Endothelial cell (in vitro differentiated cells): ENCODE results near the gene POTEE. TPM values are rescaled to one million over a fixed set of nuclear protein-coding genes. Genes with fewer than 3 reads are reported as not detected.
"Not testable (repeated sequence)": the region's sequence is repeated elsewhere in the genome, so short reads cannot be mapped to it uniquely, and the experiment has no call there.

Experiments
- DNase-seq: peaks from one replicate; pipeline ENCODE4 v3.0.0; 2021; ENCODE audit warnings: low spot score
- H3K27ac Mint-ChIP-seq: one replicate; pipeline ENCODE4 v1.8.0; 2021; ENCODE audit warnings: mixed read lengths, inconsistent platforms; ENCODE audit not compliant: unreplicated experiment
- H3K27me3 Mint-ChIP-seq: one replicate; pipeline ENCODE4 v1.8.0; 2021; ENCODE audit warnings: mild to moderate bottlenecking, moderate library complexity, mixed read lengths, inconsistent platforms; ENCODE audit not compliant: unreplicated experiment
- H3K36me3 Mint-ChIP-seq: one replicate; pipeline ENCODE4 v1.8.0; 2021; ENCODE audit warnings: mild to moderate bottlenecking, low read depth, mixed read lengths, inconsistent platforms; ENCODE audit not compliant: unreplicated experiment
- H3K4me1 Mint-ChIP-seq: one replicate; pipeline ENCODE4 v1.8.0; 2021; ENCODE audit warnings: mild to moderate bottlenecking, mixed read lengths, inconsistent platforms; ENCODE audit not compliant: unreplicated experiment
- H3K4me3 Mint-ChIP-seq: one replicate; pipeline ENCODE4 v1.8.0; 2021; ENCODE audit warnings: mild to moderate bottlenecking, mixed read lengths, inconsistent platforms; ENCODE audit not compliant: unreplicated experiment
- H3K9me3 Mint-ChIP-seq: one replicate; pipeline ENCODE4 v1.8.0; 2021; ENCODE audit warnings: mixed read lengths, inconsistent platforms; ENCODE audit not compliant: unreplicated experiment
- long read RNA-seq: library from polyadenylated mRNA; unstranded; transcript quantifications from one replicate; pipeline ENCODE4 v2.0.0, GENCODE V29; 2020; ENCODE audit not compliant: unreplicated experiment
- total RNA-seq: library from RNA; stranded (reverse); fragmentation: NEBNext Ultra II Directional; extraction: Animal tissue kit (Norgen Biotek cat#: 25700); gene quantifications from one replicate; pipeline ENCODE4 v1.2.1, GENCODE V29; 2021; ENCODE audit not compliant: unreplicated experiment
- TF ChIP-seq, protein P1 (sequence below): fragments of 200-600 bp; sonication (generic); IDR thresholded peaks from one replicate; pipeline ENCODE4 v1.5.0; 2021; ENCODE audit warnings: antibody characterized with exemption; ENCODE audit not compliant: unreplicated experiment

Gene POTEE
- 0.36 TPM for total RNA-seq
- long read RNA-seq, result 0 reads

GRCh38 chr2:131209030-131209772 lies at the start of gene POTEE:
Gene POTEE (plus strand): TSS chr2:131209536. CDS start chr2:131218403, 8,867 bp downstream.
- H3K4me1 Mint-ChIP-seq, H3K27me3 Mint-ChIP-seq, H3K36me3 Mint-ChIP-seq, H3K9me3 Mint-ChIP-seq, DNase-seq, H3K27ac Mint-ChIP-seq, H3K4me3 Mint-ChIP-seq: not testable (repeated sequence)

DNA sequence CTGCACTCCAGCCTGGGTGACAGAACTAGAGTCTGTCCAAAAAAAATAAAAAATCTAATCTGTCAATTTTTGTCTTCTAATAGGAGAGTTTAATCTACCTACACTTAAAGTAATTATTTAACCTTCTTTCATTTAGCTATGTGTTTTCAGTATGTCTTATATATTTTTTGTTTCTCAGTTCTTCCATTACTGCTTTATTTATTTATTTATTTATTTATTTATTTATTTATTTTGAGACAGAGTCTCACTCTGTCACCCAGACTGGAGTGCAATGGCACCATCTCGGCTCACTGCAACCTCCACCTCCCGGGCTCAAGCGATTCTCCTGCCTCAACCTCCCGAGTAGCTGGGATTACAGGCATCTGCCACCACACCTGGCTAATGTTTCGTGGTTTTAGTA lies 43.8 kb upstream of the POTEE start:
- not testable (repeated sequence) for H3K4me3 Mint-ChIP-seq, DNase-seq, H3K9me3 Mint-ChIP-seq, H3K27me3 Mint-ChIP-seq, H3K27ac Mint-ChIP-seq, H3K4me1 Mint-ChIP-seq, H3K36me3 Mint-ChIP-seq

GRCh38 chr2:131168538-131168937 lies 40.8 kb upstream of the POTEE start:
- H3K27me3 Mint-ChIP-seq, result no peaks in the 10 kb centered on the region
- H3K4me3 Mint-ChIP-seq, result no peak overlapping the region
- no peak for DNase-seq
- H3K9me3 Mint-ChIP-seq, result no peaks in the 10 kb centered on the region
- TF ChIP-seq, protein P1, sequence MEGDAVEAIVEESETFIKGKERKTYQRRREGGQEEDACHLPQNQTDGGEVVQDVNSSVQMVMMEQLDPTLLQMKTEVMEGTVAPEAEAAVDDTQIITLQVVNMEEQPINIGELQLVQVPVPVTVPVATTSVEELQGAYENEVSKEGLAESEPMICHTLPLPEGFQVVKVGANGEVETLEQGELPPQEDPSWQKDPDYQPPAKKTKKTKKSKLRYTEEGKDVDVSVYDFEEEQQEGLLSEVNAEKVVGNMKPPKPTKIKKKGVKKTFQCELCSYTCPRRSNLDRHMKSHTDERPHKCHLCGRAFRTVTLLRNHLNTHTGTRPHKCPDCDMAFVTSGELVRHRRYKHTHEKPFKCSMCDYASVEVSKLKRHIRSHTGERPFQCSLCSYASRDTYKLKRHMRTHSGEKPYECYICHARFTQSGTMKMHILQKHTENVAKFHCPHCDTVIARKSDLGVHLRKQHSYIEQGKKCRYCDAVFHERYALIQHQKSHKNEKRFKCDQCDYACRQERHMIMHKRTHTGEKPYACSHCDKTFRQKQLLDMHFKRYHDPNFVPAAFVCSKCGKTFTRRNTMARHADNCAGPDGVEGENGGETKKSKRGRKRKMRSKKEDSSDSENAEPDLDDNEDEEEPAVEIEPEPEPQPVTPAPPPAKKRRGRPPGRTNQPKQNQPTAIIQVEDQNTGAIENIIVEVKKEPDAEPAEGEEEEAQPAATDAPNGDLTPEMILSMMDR, result no peak
- no peaks in the 10 kb centered on the region for H3K36me3 Mint-ChIP-seq
- H3K27ac Mint-ChIP-seq, result no peak overlapping the region
- H3K4me1 Mint-ChIP-seq, result peaks cover 6% of the 10 kb centered on the region

GRCh38 chr2:131178050-131178449 lies 31.3 kb upstream of the POTEE start:
- DNase-seq, H3K9me3 Mint-ChIP-seq, H3K4me3 Mint-ChIP-seq, H3K27ac Mint-ChIP-seq, H3K36me3 Mint-ChIP-seq, H3K27me3 Mint-ChIP-seq, H3K4me1 Mint-ChIP-seq: not testable (repeated sequence)

- not testable (repeated sequence) for H3K4me1 Mint-ChIP-seq, H3K4me3 Mint-ChIP-seq, H3K9me3 Mint-ChIP-seq, H3K27me3 Mint-ChIP-seq, H3K27ac Mint-ChIP-seq, DNase-seq, H3K36me3 Mint-ChIP-seq
Measured at GRCh38 chr2:131178721-131179418, 30.5 kb upstream of the POTEE start.

- not testable (repeated sequence) for H3K9me3 Mint-ChIP-seq, DNase-seq, H3K4me3 Mint-ChIP-seq, H3K36me3 Mint-ChIP-seq, H3K4me1 Mint-ChIP-seq, H3K27ac Mint-ChIP-seq, H3K27me3 Mint-ChIP-seq
Measured at GRCh38 chr2:131181451-131181850, 27.9 kb upstream of the POTEE start.

DNA sequence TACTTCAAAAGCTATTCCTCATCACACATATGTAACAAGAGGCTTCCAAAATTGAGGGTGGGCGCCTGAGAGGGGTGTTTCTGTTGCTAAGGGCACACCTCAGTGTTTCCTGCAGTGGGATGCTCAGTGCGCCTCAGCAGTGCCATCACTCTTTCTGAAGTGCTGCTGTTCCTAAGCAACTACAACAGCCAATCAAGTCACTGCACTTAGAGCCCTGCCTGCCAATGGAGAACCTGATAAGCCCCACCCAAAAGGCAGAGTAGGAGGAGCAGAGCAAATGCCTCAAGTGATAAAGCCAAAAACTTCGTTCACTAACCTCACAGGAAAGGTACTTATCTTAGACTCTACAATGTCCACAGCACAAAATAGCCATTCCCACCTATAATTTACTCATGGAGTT lies 15.9 kb upstream of the POTEE start:
- H3K9me3 Mint-ChIP-seq, H3K4me3 Mint-ChIP-seq, H3K36me3 Mint-ChIP-seq, H3K4me1 Mint-ChIP-seq, H3K27ac Mint-ChIP-seq, DNase-seq, H3K27me3 Mint-ChIP-seq: not testable (repeated sequence)

GRCh38 chr2:131196186-131196585 lies 13.2 kb upstream of the POTEE start:
- not testable (repeated sequence) for H3K4me3 Mint-ChIP-seq, DNase-seq, H3K27me3 Mint-ChIP-seq, H3K9me3 Mint-ChIP-seq, H3K36me3 Mint-ChIP-seq, H3K27ac Mint-ChIP-seq, H3K4me1 Mint-ChIP-seq
